K562 (cell line): ENCODE results near the gene C17orf75. TPM values are rescaled to one million over a fixed set of nuclear protein-coding genes. Genes with fewer than 3 reads are reported as not detected.

Source experiments
- BACH1 ChIP-seq: fragments of 200-800 bp; sonication (Bioruptor generic); IDR thresholded peaks from 2 replicates; pipeline ENCODE4 v1.6.1; 2016; ENCODE audit warnings: missing genetic modification characterization, missing compliant biosample characterization
- CBFB ChIP-seq: sonication (generic); formaldehyde crosslinking; IDR thresholded peaks from 2 replicates; pipeline ENCODE4 v1.4.0; 2020; ENCODE audit warnings: mild to moderate bottlenecking, missing genetic modification reagents
- CREB3 ChIP-seq: fragments of 450-650 bp; conservative IDR thresholded peaks from 2 replicates; pipeline ENCODE4 v1.6.1; 2016; ENCODE audit warnings: missing genetic modification characterization, low read depth, mild to moderate bottlenecking, missing compliant biosample characterization, moderate library complexity
- ERF ChIP-seq: fragments of 450-650 bp; formaldehyde crosslinking; IDR thresholded peaks from 2 replicates; pipeline ENCODE4 v1.4.0; 2020; ENCODE audit warnings: mild to moderate bottlenecking, mixed read lengths
- FOSL1 ChIP-seq: fragments of 200-800 bp; sonication (Bioruptor generic); conservative IDR thresholded peaks from 2 replicates; pipeline ENCODE4 v1.6.1; 2016; ENCODE audit warnings: missing genetic modification characterization, missing compliant biosample characterization
- GABPA ChIP-seq: fragments of 200-800 bp; sonication (Bioruptor generic); conservative IDR thresholded peaks from 2 replicates; pipeline ENCODE4 v1.6.1; 2016; ENCODE audit warnings: low read depth, missing genetic modification characterization, missing compliant biosample characterization
- MTA1 ChIP-seq: fragments of 450-650 bp; IDR thresholded peaks from 2 replicates; pipeline ENCODE4 v1.6.1; 2017; ENCODE audit warnings: borderline replicate concordance
- NFE2L1 ChIP-seq: fragments of 450-650 bp; IDR thresholded peaks from 2 replicates; pipeline ENCODE4 v1.6.1; 2016; ENCODE audit warnings: missing genetic modification characterization, low read depth, mild to moderate bottlenecking, missing compliant biosample characterization, moderate library complexity, borderline replicate concordance
- PBX2 ChIP-seq, 2 experiments: IDR thresholded peaks in 1 of 2; conservative IDR thresholded peaks in 1 of 2; 2 replicates each; pipeline ENCODE4 v1.6.1; 2016; ENCODE audit warnings: low read depth in 2 of 2, mild to moderate bottlenecking in 1 of 2, missing compliant biosample characterization in 1 of 2, missing genetic modification characterization in 1 of 2, moderate library complexity in 1 of 2
- PRPF4 ChIP-seq: fragments of 200-400 bp; formaldehyde crosslinking; IDR thresholded peaks from one replicate; pipeline ENCODE4 v1.6.1; 2017; ENCODE audit warnings: low read length, low read depth, mild to moderate bottlenecking; ENCODE audit not compliant: insufficient read depth, poor library complexity, severe bottlenecking
- RBM25 ChIP-seq: fragments of 200-400 bp; formaldehyde crosslinking; IDR thresholded peaks from 2 replicates; pipeline ENCODE4 v1.6.1; 2018; ENCODE audit warnings: low read length, low read depth, moderate library complexity; ENCODE audit not compliant: severe bottlenecking
- RFX7 ChIP-seq: fragments of 250-450 bp; sonication (Bioruptor Pico); IDR thresholded peaks from 2 replicates; pipeline ENCODE4 v1.5.1; 2021; ENCODE audit warnings: mild to moderate bottlenecking
- SAFB2 ChIP-seq: fragments of 200-400 bp; formaldehyde crosslinking; IDR thresholded peaks from 2 replicates; pipeline ENCODE4 v1.6.1; 2018; ENCODE audit warnings: borderline replicate concordance, low read length, low read depth, moderate library complexity; ENCODE audit not compliant: severe bottlenecking
- SREBF1 ChIP-seq: fragments of 150-350 bp; IDR thresholded peaks from 2 replicates; pipeline ENCODE4 v1.6.1; 2014; ENCODE audit warnings: antibody characterized with exemption, low read depth, low read length, borderline replicate concordance
- YY1 ChIP-seq, 3 experiments: IDR thresholded peaks; 2 replicates each; pipeline ENCODE4 v1.6.1; 2011; ENCODE audit warnings: low read length in 2 of 3, mild to moderate bottlenecking in 2 of 3, moderate library complexity in 2 of 3, borderline replicate concordance in 1 of 3, control low read depth in 1 of 3, low read depth in 1 of 3; ENCODE audit not compliant: insufficient read depth in 3 of 3, insufficient replicate concordance in 2 of 3, control insufficient read depth in 1 of 3, insufficient read length in 1 of 3; ENCODE audit errors: extremely low read depth in 1 of 3
- ZNF518B ChIP-seq: fragments of 250-450 bp; sonication (Bioruptor Pico); IDR thresholded peaks from 2 replicates; pipeline ENCODE4 v1.5.0; 2021; ENCODE audit warnings: mild to moderate bottlenecking, moderate library complexity
- ZSCAN32 ChIP-seq: fragments of 450-650 bp; formaldehyde crosslinking; IDR thresholded peaks from 2 replicates; pipeline ENCODE4 v1.4.0; 2020; ENCODE audit warnings: mild to moderate bottlenecking, moderate library complexity
- polyA plus RNA-seq, 8 experiments: library from polyadenylated mRNA; depleted of rRNA in 4 of 8; stranded (reverse) in 5 of 8; unstranded in 3 of 8; fragments of >200 nt; fragmentation: Nextera tagmentation in 2 of 8; fragmentation: Illumina TruSeq in 1 of 8; extraction: Ambion mirVana in 2 of 8; extraction: Trizol in 1 of 8; gene quantifications; 2 replicates each; pipeline versions ENCODE4 v1.2.1 to v1.2.3, GENCODE V29; 2011 to 2014; ENCODE audit warnings: inconsistent platforms in 1 of 8, missing spikeins in 1 of 8
- total RNA-seq, 7 experiments: library from RNA; depleted of rRNA in 6 of 7; stranded (reverse); fragments of >200 nt in 6 of 7; fragmentation: Illumina TruSeq in 2 of 7; extraction: Trizol in 2 of 7; gene quantifications; 2 replicates each; pipeline versions ENCODE4 v1.2.1 to v1.2.3, GENCODE V29; 2011 to 2021; ENCODE audit warnings: low replicate concordance in 1 of 7

Gene C17orf75
- total and polyA plus RNA-seq, 9 of the 15 experiments (the other 6 are each of a cell fraction or from before 2014, with no cell fraction given) = 15.5 to 55.7 (median 18.5) TPM

GRCh38 chr17:32349854-32350665 lies 8.1 kb upstream of the C17orf75 start, which contains the start of gene ZNF207 (continued):
- TF ChIP-seq FOSL1 (tag) = 0 out of 2 replicates have a peak, but pooled peaks have one; percentile 12
- no peak for TF ChIP-seq ZSCAN32
- no peak for TF ChIP-seq RFX7
- 0 out of 2 replicates have a peak, but pooled peaks have one; percentile 38 for TF ChIP-seq MTA1
- TF ChIP-seq GABPA (tag) = no peak; the same call in 1 of the 2 replicates
- no peak for TF ChIP-seq SAFB2
- no peak for TF ChIP-seq PRPF4
- TF ChIP-seq BACH1 (tag) = no peak
- TF ChIP-seq CREB3 = no peak
- no peak for TF ChIP-seq ZNF518B
- no peak for TF ChIP-seq ERF (CRISPR knock-in tag)
- peak; percentile 94 to 99 (median 97) for TF ChIP-seq YY1 (IDR thresholded peaks at IDR 0.05; ENCODE audit: borderline replicate concordance in 1 of 3, control insufficient read depth in 1 of 3, extremely low read depth in 1 of 3, insufficient read depth in 3 of 3, insufficient read length in 1 of 3, insufficient replicate concordance in 2 of 3, low read depth in 1 of 3, low read length in 2 of 3)
- TF ChIP-seq PBX2 (CRISPR knock-in tag; IDR thresholded peaks at IDR 0.05; ENCODE audit: low read depth) = no peak
- no peak for TF ChIP-seq PBX2 (tag; conservative IDR thresholded peaks at IDR 0.05; ENCODE audit: low read depth)
- no peak for TF ChIP-seq SREBF1
- TF ChIP-seq CBFB (CRISPR knock-in tag) = no peak
- TF ChIP-seq NFE2L1 (tag) = no peak
- TF ChIP-seq RBM25 = no peak
